Upper lobe of left lung (tissue), 6 donors: ENCODE measurements around the gene SKOR1. TPM values are rescaled to one million over a fixed set of nuclear protein-coding genes. Genes with fewer than 3 reads are reported as not detected.

ENCODE experiments used
- ATAC-seq, 2 donors: fragments of 200-7000 bp; cut with Tn5 transposase; one replicate each; pipeline ENCODE4 v1.9.1; 2022; ENCODE audit warnings: mild to moderate bottlenecking in 2 of 2, moderate library complexity in 2 of 2; ENCODE audit not compliant: low FRiP score in 2 of 2
- DNase-seq, 2 donors: peaks; one replicate each; pipeline ENCODE4 v3.0.0-alpha.2; 2019 to 2020
- H3K27ac ChIP-seq, 4 donors: fragments of 200-600 bp; sonication (generic); one replicate each; pipeline ENCODE4 v1.5.1; 2016 to 2019
- H3K27me3 ChIP-seq, 4 donors: fragments of 200-600 bp; sonication (generic); one replicate each; pipeline ENCODE4 v1.5.1; 2017 to 2019
- H3K36me3 ChIP-seq, 4 donors: fragments of 200-600 bp; sonication (generic); one replicate each; pipeline ENCODE4 v1.5.1; 2016 to 2019
- H3K4me1 ChIP-seq, 4 donors: fragments of 200-600 bp; sonication (generic); one replicate each; pipeline ENCODE4 v1.5.1; 2018 to 2019
- H3K4me3 ChIP-seq, 4 donors: fragments of 200-600 bp; sonication (generic); one replicate each; pipeline ENCODE4 v1.5.1; 2017 to 2019; ENCODE audit warnings: mild to moderate bottlenecking in 2 of 4, moderate library complexity in 1 of 4
- H3K9me3 ChIP-seq, 4 donors: fragments of 200-600 bp; sonication (generic); one replicate each; pipeline ENCODE4 v1.5.1; 2018 to 2019
- CTCF ChIP-seq, 6 experiments: fragments of 450-650 bp in 4 of 6; fragments of 200-600 bp in 2 of 6; sonication (generic) in 2 of 6; IDR thresholded peaks; one replicate each; pipeline ENCODE4 v1.5.1; 2016 to 2019; ENCODE audit warnings: antibody characterized with exemption in 6 of 6
- EP300 ChIP-seq, 4 donors: sonication (generic); formaldehyde crosslinking; IDR thresholded peaks; one replicate each; pipeline ENCODE4 v1.5.1; 2017; ENCODE audit warnings: antibody characterized with exemption in 4 of 4, control low read depth in 2 of 4
- POLR2A ChIP-seq, 4 donors: fragments of 450-650 bp; IDR thresholded peaks; one replicate each; pipeline ENCODE4 v1.5.1; 2016 to 2017; ENCODE audit warnings: antibody characterized with exemption in 4 of 4, mild to moderate bottlenecking in 2 of 4
- POLR2AphosphoS5 ChIP-seq, 2 donors: sonication (generic); formaldehyde crosslinking; IDR thresholded peaks; one replicate each; pipeline ENCODE4 v1.5.1; 2017; ENCODE audit warnings: antibody characterized with exemption in 2 of 2
- WGBS, 2 donors: methylation state at CpG; one replicate each; pipeline ENCODE4 v1.1.5; 2017 to 2018; 5-methylcytosine and 5-hydroxymethylcytosine counted together
- total RNA-seq, 6 donors: library from RNA; depleted of rRNA in 4 of 6; stranded (reverse); fragments of >200 nt in 4 of 6; gene quantifications; one replicate each; pipeline versions ENCODE4 v1.1.0 to v1.2.1, GENCODE V29; 2016 to 2021
- donor health status: DM: no; HTN: no; CAD: no; lungs with moderate emphysema.
- donor health status: DM: no; HTN: yes; CAD: no; lungs with severe emphysema.

Gene SKOR1
- total RNA-seq, 6 donors from 2014 or later = 0.44 to 4.2 (median 0.63) TPM

GRCh38 chr15:67836477-67836876 is 11.2 kb downstream of the SKOR1 start:
- DNase-seq (no peak), ATAC-seq (no peak)
- 29 to 34% methylated on average over 7 to 8 of the region's 8 CpGs for WGBS, 2 donors
- Histone ChIP-seq H3K9me3 (no peaks in the 10 kb centered on the region), H3K36me3 (no peaks in the 10 kb centered on the region), H3K27ac (no peak overlapping the region), H3K4me3 (peak overlapping the region in 3 of 4 donors; percentile 33 to 53 (median 45)), H3K4me1 (peaks cover 46 to 65% (median 60%) of the 10 kb centered on the region in 4 donors), H3K27me3 (peaks cover 2 to 44% (median 29%) of the 10 kb centered on the region in 4 donors)
- TF ChIP-seq POLR2A (IDR thresholded peaks at IDR 0.05) (no peak), CTCF (IDR thresholded peaks at IDR 0.05) (peak; percentile 46 to 88 (median 59)), EP300 (IDR thresholded peaks at IDR 0.05) (no peak)

GRCh38 chr15:67836955-67837354 is 11.6 kb downstream of the SKOR1 start:
- H3K4me1 ChIP-seq = peaks cover 46 to 66% (median 61%) of the 10 kb centered on the region in 4 donors
- no peaks in the 10 kb centered on the region for H3K9me3 ChIP-seq
- ATAC-seq (no peak), DNase-seq (no peak)
- whole genome bisulfite sequencing, 2 donors = 62 to 65% methylated on average over 2 of the region's 2 CpGs
- H3K27me3 ChIP-seq = peaks cover 2 to 40% (median 27%) of the 10 kb centered on the region in 4 donors
- TF ChIP-seq CTCF (IDR thresholded peaks at IDR 0.05) (no peak), POLR2AphosphoS5 (IDR thresholded peaks at IDR 0.05) (no peak), POLR2A (IDR thresholded peaks at IDR 0.05) (no peak), EP300 (IDR thresholded peaks at IDR 0.05) (no peak)
- H3K36me3 ChIP-seq = no peaks in the 10 kb centered on the region
- H3K27ac ChIP-seq = no peak overlapping the region
- H3K4me3 ChIP-seq = no peak overlapping the region

DNA sequence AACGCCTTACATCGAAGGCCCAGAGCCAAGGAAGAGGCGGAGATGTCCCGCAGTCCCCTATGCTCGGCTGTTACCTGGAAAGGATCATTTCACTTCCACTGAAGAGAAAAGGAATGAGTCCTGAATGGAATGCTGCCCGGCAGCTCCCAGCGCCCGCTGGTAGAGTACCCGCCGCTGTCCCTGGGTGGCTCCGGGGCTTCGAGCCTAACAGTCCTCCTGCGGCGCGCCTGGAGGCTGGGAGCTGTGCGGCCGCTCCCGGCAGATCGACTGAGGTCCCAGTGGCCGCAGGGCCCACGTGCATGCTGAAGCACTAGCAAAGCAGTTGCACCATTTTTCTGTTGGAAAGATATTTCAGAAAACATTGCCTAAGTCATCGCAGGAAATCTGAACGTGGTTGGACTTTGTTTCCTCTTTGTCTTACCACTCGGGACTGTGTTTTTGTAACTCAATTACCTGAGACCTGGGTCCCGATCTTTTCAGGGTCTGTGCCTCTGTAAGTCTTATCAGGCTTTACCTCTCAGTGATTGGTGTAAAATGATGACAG is 13.6 kb downstream of the SKOR1 start:
- ATAC-seq (peak; percentile 45 to 74), DNase-seq (peak; percentile 86 to 90)
- H3K4me1 ChIP-seq = peaks cover 37 to 50% (median 48%) of the 10 kb centered on the region in 4 donors
- no peaks in the 10 kb centered on the region for H3K36me3 ChIP-seq
- 9 to 19% methylated on average over 16 to 25 of the region's 25 CpGs for WGBS, 2 donors
- peaks cover 2 to 21% (median 16%) of the 10 kb centered on the region in 4 donors for H3K27me3 ChIP-seq
- H3K27ac ChIP-seq = peak overlapping the region; percentile 59 to 99 (median 95)
- H3K9me3 ChIP-seq = no peaks in the 10 kb centered on the region
- H3K4me3 ChIP-seq = peak overlapping the region in 3 of 4 donors; percentile 72 to 91 (median 75)
- TF ChIP-seq POLR2AphosphoS5 (IDR thresholded peaks at IDR 0.05) = peak in 1 of 2 donors; percentile 15
- no peak for TF ChIP-seq EP300 (IDR thresholded peaks at IDR 0.05)
- peak in 5 of 6 experiments; percentile 10 to 48 (median 26) for TF ChIP-seq CTCF (IDR thresholded peaks at IDR 0.05)
- peak in 1 of 4 donors; percentile 20 for TF ChIP-seq POLR2A (IDR thresholded peaks at IDR 0.05)

DNA sequence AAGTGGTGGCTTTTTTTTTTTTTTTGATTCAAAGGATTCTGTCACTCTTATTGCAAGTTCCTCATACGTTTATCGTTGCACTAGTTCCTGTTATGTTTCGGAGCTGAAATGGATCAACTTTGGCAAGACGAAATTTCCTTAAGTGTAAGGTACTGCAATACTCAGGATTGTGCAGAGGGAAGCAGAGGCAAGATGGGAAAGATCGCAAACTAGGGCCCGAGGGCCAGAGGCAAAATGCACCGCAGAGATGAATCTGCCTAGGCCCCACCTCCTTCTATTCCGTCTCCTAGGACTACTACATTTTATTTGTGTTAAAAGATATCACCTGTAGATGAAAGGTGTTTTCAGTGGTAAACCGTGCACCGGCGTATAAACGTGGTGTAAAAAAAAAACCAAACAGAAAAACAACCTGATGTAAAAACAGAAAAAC is 14.2 kb downstream of the SKOR1 start:
- Histone ChIP-seq H3K9me3 (no peaks in the 10 kb centered on the region), H3K27me3 (peaks cover 1 to 15% (median 14%) of the 10 kb centered on the region in 4 donors), H3K27ac (peak overlapping the region; percentile 93 to 99 (median 98)), H3K36me3 (no peaks in the 10 kb centered on the region), H3K4me3 (peak overlapping the region in 3 of 4 donors; percentile 72 to 91 (median 75)), H3K4me1 (peaks cover 31 to 44% (median 43%) of the 10 kb centered on the region in 4 donors)
- 1 to 2% methylated on average over 12 of the region's 12 CpGs for WGBS, 2 donors
- ATAC-seq (peak in 1 of 2 donors; percentile 25), DNase-seq (no peak)
- TF ChIP-seq POLR2AphosphoS5 (IDR thresholded peaks at IDR 0.05) (peak in 1 of 2 donors; percentile 17), EP300 (IDR thresholded peaks at IDR 0.05) (no peak)

- H3K4me1 ChIP-seq = peaks cover 25 to 37% (median 37%) of the 10 kb centered on the region in 4 donors
- no peaks in the 10 kb centered on the region for H3K36me3 ChIP-seq
- 0% methylated on average over 38 to 53 of the region's 62 CpGs for WGBS, 2 donors
- peak; percentile 93 to 95 for ATAC-seq
- H3K4me3 ChIP-seq = peak within 1 kb of the TSS; percentile 72 to 91 (median 79)
- H3K27me3 ChIP-seq = peaks cover 0 to 9% (median 8%) of the 10 kb centered on the region in 4 donors
- TF ChIP-seq POLR2AphosphoS5 (IDR thresholded peaks at IDR 0.05) (peak; percentile 83 to 86), EP300 (IDR thresholded peaks at IDR 0.05) (no peak), POLR2A (IDR thresholded peaks at IDR 0.05) (peak in 3 of 4 donors; percentile 61 to 93 (median 76)), CTCF (IDR thresholded peaks at IDR 0.05) (peak in 1 of 6 experiments; percentile 14)
- H3K9me3 ChIP-seq = no peaks in the 10 kb centered on the region
- H3K27ac ChIP-seq = peak within 1 kb of the TSS; percentile 93 to 99 (median 98)
- peak; percentile 94 to 100 for DNase-seq
These were observed 14.8 kb downstream of the SKOR1 start, which contains the start of gene RNU6-1 for GRCh38 chr15:67839929-67840748. Gene RNU6-1 (minus strand): TSS chr15:67840045.
